Spinal cord (tissue), 10 donors: ENCODE data around the gene CYSRT1. TPM values are rescaled to one million over a fixed set of nuclear protein-coding genes. Genes with fewer than 3 reads are reported as not detected.
A peak's percentile ranks its signal among the peaks of the same experiment; 100 is the strongest.

Experiments
- DNase-seq, 6 donors: peaks; one replicate each; pipeline versions ENCODE4 v3.0.0 to v3.0.0-alpha.2; 2013 to 2015; ENCODE audit warnings: low spot score in 6 of 6, low read depth in 4 of 6
- H3K27ac ChIP-seq: one replicate; pipeline ENCODE4 v1.5.1; 2013; ENCODE audit warnings: low read depth, low read length, control low read depth
- H3K27me3 ChIP-seq: one replicate; pipeline ENCODE4 v1.6.1; 2013; ENCODE audit warnings: low read length; ENCODE audit not compliant: control insufficient read depth, insufficient read depth
- H3K36me3 ChIP-seq: one replicate; pipeline ENCODE4 v1.6.1; 2013; ENCODE audit warnings: low read length; ENCODE audit not compliant: control insufficient read depth, insufficient read depth
- H3K4me1 ChIP-seq: one replicate; pipeline ENCODE4 v1.6.1; 2013; ENCODE audit warnings: low read length; ENCODE audit not compliant: control insufficient read depth, insufficient read depth
- H3K4me3 ChIP-seq: one replicate; pipeline ENCODE4 v1.5.1; 2013; ENCODE audit warnings: low read depth, low read length, control low read depth
- H3K9me3 ChIP-seq: one replicate; pipeline ENCODE4 v1.6.1; 2013; ENCODE audit warnings: low read length; ENCODE audit not compliant: control insufficient read depth, insufficient read depth
- WGBS: methylation state at CpG from one replicate; pipeline ENCODE4 v1.1.5; 2013; ENCODE audit warnings: missing lambda C conversion rate; ENCODE audit not compliant: insufficient coverage; 5-methylcytosine and 5-hydroxymethylcytosine counted together
- polyA plus RNA-seq, 2 donors: library from polyadenylated mRNA; unstranded; fragments of 120-200 nt; gene quantifications; one replicate each; pipeline ENCODE4 v1.2.1, GENCODE V29; 2013; ENCODE audit not compliant: insufficient read length in 2 of 2
- total RNA-seq, 2 donors: library from RNA; depleted of rRNA in 1 of 2; stranded (reverse); fragments of 120-200 nt in 1 of 2; fragments of >200 nt in 1 of 2; gene quantifications; one replicate each; pipeline versions ENCODE4 v1.2.3 to v1.2.4, GENCODE V29; 2013 to 2014
- donor health status: healthy.

The CYSRT1 gene
- total and polyA plus RNA-seq, 4 donors: 0.69 to 4.5 (median 2.2) TPM

DNA sequence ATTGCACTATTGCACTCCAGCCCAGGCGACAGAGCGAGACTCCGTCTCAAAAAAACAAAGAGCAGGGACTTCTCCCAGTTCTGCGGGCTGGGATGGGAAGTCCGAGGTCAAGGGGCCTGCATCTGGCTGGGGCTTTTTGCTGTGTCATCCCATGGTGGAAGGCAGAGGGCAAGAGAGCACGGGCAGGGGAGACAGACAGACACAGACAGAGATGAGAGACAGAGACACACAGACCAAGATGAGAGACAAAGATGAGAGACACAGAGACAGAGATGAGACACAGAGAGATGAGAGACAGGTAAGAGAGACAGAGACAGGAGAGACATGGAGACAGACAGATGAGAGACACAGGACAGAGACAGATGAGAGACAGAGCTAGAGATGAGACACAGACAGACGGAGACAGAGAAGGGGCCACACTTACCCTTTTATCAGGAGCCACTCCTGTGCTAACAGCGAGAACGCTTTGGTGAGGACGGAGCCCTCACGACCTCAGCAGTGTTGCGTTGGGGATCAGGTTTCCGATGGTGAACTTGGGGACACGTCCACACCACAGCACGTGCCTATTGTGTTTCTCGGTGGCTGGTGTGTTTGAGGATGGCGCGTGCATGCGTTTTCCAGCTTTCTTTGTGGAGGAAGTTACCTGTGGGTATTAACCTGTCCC is 43.7 kb downstream of the CYSRT1 start:
- Histone ChIP-seq H3K36me3 (peaks cover 96% of the 10 kb centered on the region), H3K4me3 (no peak overlapping the region), H3K9me3 (no peaks in the 10 kb centered on the region), H3K4me1 (no peaks in the 10 kb centered on the region), H3K27ac (no peak overlapping the region), H3K27me3 (no peaks in the 10 kb centered on the region)
- WGBS: 93% methylated on average over 18 of the region's 19 CpGs
- peak in 1 of 6 donors; percentile 0 for DNase-seq

DNA sequence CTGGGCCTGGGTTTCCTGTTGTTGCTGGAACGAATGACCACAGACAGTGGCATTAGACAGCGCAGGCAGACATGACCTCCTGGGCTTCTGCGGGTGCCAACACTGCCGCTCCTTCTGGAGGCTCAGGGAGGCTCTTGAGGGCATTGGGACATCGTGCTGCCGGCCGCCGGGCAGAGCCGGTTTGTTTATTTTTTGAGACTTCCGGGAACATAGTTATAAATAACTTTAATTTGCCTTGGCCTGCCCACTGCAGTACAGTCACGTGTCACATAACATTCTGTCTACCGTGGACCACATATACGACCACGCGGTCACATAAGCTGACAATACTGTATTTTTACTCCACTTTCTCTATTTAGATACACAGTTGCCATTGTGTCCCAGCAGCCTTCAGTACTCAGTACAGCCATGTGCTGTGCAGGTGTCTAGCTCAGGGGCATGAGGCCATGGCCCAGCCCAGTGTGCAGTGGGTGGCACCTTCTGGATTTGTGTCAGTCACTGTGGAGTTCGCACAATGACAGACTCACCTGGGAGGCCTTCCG is 44.3 kb downstream of the CYSRT1 start:
- DNase-seq: peak in 1 of 6 donors; percentile 0
- no peak overlapping the region for H3K4me3 ChIP-seq
- WGBS: 94% methylated on average over 13 of the region's 17 CpGs
- peaks cover 96% of the 10 kb centered on the region for H3K36me3 ChIP-seq
- H3K27me3 ChIP-seq: no peaks in the 10 kb centered on the region
- peaks cover 2% of the 10 kb centered on the region for H3K4me1 ChIP-seq
- no peaks in the 10 kb centered on the region for H3K9me3 ChIP-seq
- no peak overlapping the region for H3K27ac ChIP-seq

GRCh38 chr9:137270929-137271695 is 46.1 kb downstream of the CYSRT1 start:
- Histone ChIP-seq H3K36me3 (peaks cover 95% of the 10 kb centered on the region), H3K9me3 (no peaks in the 10 kb centered on the region), H3K27me3 (peaks cover 2% of the 10 kb centered on the region), H3K4me3 (no peak overlapping the region), H3K27ac (no peak overlapping the region), H3K4me1 (peaks cover 10% of the 10 kb centered on the region)
- peak in 1 of 6 donors; percentile 0 for DNase-seq
- 89% methylated on average over 28 of the region's 32 CpGs for WGBS

- no peak for DNase-seq
- 51% methylated on average over 3 of the region's 3 CpGs for WGBS
- H3K36me3 ChIP-seq: peaks cover 92% of the 10 kb centered on the region
- H3K4me3 ChIP-seq: no peak overlapping the region
- H3K27me3 ChIP-seq: peaks cover 8% of the 10 kb centered on the region
- peaks cover 15% of the 10 kb centered on the region for H3K4me1 ChIP-seq
- H3K9me3 ChIP-seq: no peaks in the 10 kb centered on the region
- no peak overlapping the region for H3K27ac ChIP-seq
Measured at GRCh38 chr9:137271696-137272076, 46.7 kb downstream of the CYSRT1 start.

DNA sequence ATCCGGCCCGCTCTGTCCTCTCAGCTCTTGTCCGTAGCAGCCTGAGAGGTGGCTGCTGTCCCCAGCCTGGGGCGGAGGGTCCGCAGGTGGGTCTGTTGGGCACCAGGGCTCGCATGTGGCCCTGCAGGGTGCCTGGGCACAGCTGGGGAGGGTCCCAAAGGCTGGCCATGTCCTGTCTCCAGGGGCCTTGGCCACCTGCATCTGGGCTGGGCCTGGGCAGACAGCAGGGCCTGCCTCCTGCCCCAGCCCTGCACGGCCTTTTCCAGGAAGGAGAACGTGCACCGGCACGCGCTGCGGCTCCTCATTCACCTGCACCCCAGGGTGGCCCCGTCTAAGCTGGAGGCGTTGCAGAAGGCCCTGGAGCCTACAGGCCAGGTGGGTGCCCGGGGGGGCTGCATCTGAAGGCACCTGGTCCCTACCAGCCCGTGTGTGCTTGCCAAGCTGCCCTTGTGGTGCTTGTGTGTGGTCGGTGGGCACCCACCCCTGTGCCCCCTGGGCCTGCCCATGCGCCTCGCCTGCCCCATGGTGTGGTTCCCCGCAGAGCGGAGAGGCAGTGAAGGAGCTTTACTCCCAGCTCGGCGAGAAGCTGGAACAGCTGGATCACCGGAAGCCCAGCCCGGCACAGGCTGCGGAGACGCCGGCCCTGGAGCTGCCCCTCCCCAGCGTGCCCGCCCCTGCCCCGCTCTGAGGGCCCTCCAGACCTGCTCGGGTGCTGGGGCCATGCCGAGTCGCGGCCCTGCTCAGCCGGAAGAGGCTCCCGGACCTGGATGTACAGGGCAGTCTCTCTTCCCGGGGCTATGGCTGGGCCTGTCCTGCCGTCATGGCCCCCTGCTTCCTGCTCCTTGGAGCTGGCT is 47.5 kb downstream of the CYSRT1 start:
- Histone ChIP-seq H3K27me3 (peaks cover 16% of the 10 kb centered on the region), H3K27ac (no peak overlapping the region), H3K9me3 (no peaks in the 10 kb centered on the region), H3K36me3 (peaks cover 85% of the 10 kb centered on the region), H3K4me1 (peaks cover 23% of the 10 kb centered on the region), H3K4me3 (no peak overlapping the region)
- WGBS: 92% methylated on average over 39 of the region's 39 CpGs
- DNase-seq: no peak

- 83% methylated on average over 13 of the region's 13 CpGs for WGBS
- peaks cover 78% of the 10 kb centered on the region for H3K36me3 ChIP-seq
- H3K9me3 ChIP-seq: no peaks in the 10 kb centered on the region
- H3K27ac ChIP-seq: no peak overlapping the region
- peak in 1 of 6 donors; percentile 0 for DNase-seq
- H3K4me1 ChIP-seq: peaks cover 29% of the 10 kb centered on the region
- H3K27me3 ChIP-seq: peaks cover 22% of the 10 kb centered on the region
- no peak overlapping the region for H3K4me3 ChIP-seq
Measured at GRCh38 chr9:137273095-137273490, 48.1 kb downstream of the CYSRT1 start.

GRCh38 chr9:137273611-137274320 is 48.8 kb downstream of the CYSRT1 start:
- Histone ChIP-seq H3K27me3 (peaks cover 27% of the 10 kb centered on the region), H3K9me3 (no peaks in the 10 kb centered on the region), H3K4me3 (no peak overlapping the region), H3K27ac (no peak overlapping the region), H3K4me1 (peaks cover 30% of the 10 kb centered on the region), H3K36me3 (peaks cover 72% of the 10 kb centered on the region)
- 88% methylated on average over 15 of the region's 15 CpGs for WGBS
- peak in 1 of 6 donors; percentile 0 for DNase-seq

- H3K4me1 ChIP-seq: peaks cover 30% of the 10 kb centered on the region
- no peak overlapping the region for H3K4me3 ChIP-seq
- WGBS: 95% methylated on average over 9 of the region's 10 CpGs
- peak in 1 of 6 donors; percentile 0 for DNase-seq
- peaks cover 37% of the 10 kb centered on the region for H3K27me3 ChIP-seq
- peaks cover 64% of the 10 kb centered on the region for H3K36me3 ChIP-seq
- no peaks in the 10 kb centered on the region for H3K9me3 ChIP-seq
- H3K27ac ChIP-seq: no peak overlapping the region
Measured at GRCh38 chr9:137275203-137275587, 50.2 kb downstream of the CYSRT1 start.
